Loucy (cell line): ENCODE measurements around the gene ZBTB34.

ENCODE experiments used
- H2AFZ ChIP-seq: fragments of 200-600 bp; sonication (generic); 2 replicates; pipeline ENCODE4 v1.6.0; 2016; ENCODE audit warnings: antibody characterized with exemption, mild to moderate bottlenecking, low read length, moderate library complexity
- H3F3A ChIP-seq: fragments of 200-600 bp; 2 replicates; pipeline ENCODE4 v1.6.0; 2016; ENCODE audit warnings: antibody characterized with exemption, low read depth, mild to moderate bottlenecking
- H3K27me3 ChIP-seq: fragments of 200-600 bp; sonication (generic); 2 replicates; pipeline ENCODE4 v1.6.1; 2014; ENCODE audit warnings: low read length, mild to moderate bottlenecking; ENCODE audit not compliant: insufficient read depth, poor library complexity, severe bottlenecking
- H3K36me3 ChIP-seq: fragments of 200-600 bp; sonication (generic); 2 replicates; pipeline ENCODE4 v1.6.1; 2016; ENCODE audit warnings: low read length; ENCODE audit not compliant: insufficient read depth
- H3K4me1 ChIP-seq: fragments of 200-600 bp; sonication (generic); 2 replicates; pipeline ENCODE4 v1.5.1; 2014; ENCODE audit warnings: low read length, mild to moderate bottlenecking; ENCODE audit not compliant: insufficient read depth, poor library complexity, severe bottlenecking
- H3K4me2 ChIP-seq: fragments of 200-600 bp; sonication (generic); 2 replicates; pipeline ENCODE4 v1.6.0; 2014; ENCODE audit warnings: antibody characterized with exemption, low read length, low read depth, mild to moderate bottlenecking; ENCODE audit not compliant: poor library complexity, severe bottlenecking
- H3K4me3 ChIP-seq: fragments of 200-600 bp; sonication (generic); 2 replicates; pipeline ENCODE4 v1.5.1; 2014; ENCODE audit warnings: low read length, mild to moderate bottlenecking, mixed read lengths; ENCODE audit not compliant: poor library complexity, severe bottlenecking
- H3K79me2 ChIP-seq: fragments of 200-600 bp; sonication (generic); 2 replicates; pipeline ENCODE4 v1.6.1; 2014; ENCODE audit warnings: low read length; ENCODE audit not compliant: insufficient read depth
- H3K9ac ChIP-seq: fragments of 200-600 bp; sonication (generic); 2 replicates; pipeline ENCODE4 v1.6.0; 2014; ENCODE audit warnings: mild to moderate bottlenecking, low read depth, low read length, moderate library complexity; ENCODE audit not compliant: poor library complexity, severe bottlenecking
- H3K9me2 ChIP-seq: fragments of 200-600 bp; sonication (generic); replicated peaks from 2 replicates; pipeline ENCODE4 v1.6.1; 2016; ENCODE audit warnings: low read depth, low read length, mixed read lengths
- H3K9me3 ChIP-seq: fragments of 200-600 bp; sonication (generic); 2 replicates; pipeline ENCODE4 v1.6.1; 2014; ENCODE audit warnings: mild to moderate bottlenecking, antibody characterized with exemption, low read length, low read depth; ENCODE audit not compliant: insufficient read depth
- H4K20me1 ChIP-seq: fragments of 200-600 bp; sonication (generic); 2 replicates; pipeline ENCODE4 v1.6.0; 2014; ENCODE audit warnings: antibody characterized with exemption, low read length, mild to moderate bottlenecking; ENCODE audit not compliant: insufficient read depth, poor library complexity, severe bottlenecking
- EZH2phosphoT487 ChIP-seq: fragments of 200-600 bp; IDR thresholded peaks from 2 replicates; pipeline ENCODE4 v1.6.1; 2018; ENCODE audit warnings: antibody characterized with exemption, mild to moderate bottlenecking, moderate library complexity, borderline replicate concordance
- TF ChIP-seq, protein P1 (sequence below): fragments of 200-600 bp; sonication (generic); conservative IDR thresholded peaks from 2 replicates; pipeline ENCODE4 v1.5.1; 2014; ENCODE audit warnings: mild to moderate bottlenecking, antibody characterized with exemption, low read length

The ZBTB34 gene

DNA sequence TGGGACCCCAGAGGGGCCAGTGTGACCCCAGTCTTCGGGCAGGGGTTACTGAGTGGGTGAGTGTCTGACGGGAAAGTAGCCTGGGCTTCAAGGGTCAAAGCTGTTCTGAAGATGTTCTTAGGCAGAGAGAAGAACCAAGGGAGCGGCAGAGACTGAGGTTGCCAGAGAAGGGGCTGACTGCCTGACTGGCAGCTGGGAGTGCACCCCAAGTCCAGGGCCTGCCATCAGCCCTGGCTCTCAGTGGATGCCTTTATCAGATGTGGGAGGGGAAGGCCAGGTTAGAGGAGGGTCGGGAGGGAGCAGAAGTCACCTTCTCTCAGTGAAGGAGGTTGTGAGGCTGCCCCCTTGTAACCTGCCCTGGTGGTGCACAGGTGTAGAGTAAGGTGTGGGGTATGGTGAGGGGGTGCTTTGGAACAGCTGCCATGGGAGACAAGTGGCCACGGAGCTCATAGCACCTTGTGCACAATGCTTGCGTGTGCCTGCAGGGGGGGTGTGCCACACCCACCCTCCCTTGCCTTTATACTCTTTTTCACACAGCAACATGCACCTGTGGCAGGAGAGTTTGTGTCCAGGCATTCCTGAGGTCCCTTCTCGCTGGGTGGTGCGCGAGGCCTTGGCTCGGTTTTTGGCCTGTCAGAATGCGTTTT, 73.0 kb downstream of the ZBTB34 start:
- Histone ChIP-seq H3F3A (no peaks in the 10 kb centered on the region), H3K9me2 (no peaks in the 10 kb centered on the region), H3K9me3 (no peaks in the 10 kb centered on the region), H3K9ac (no peak overlapping the region), H4K20me1 (no peaks in the 10 kb centered on the region), H3K4me1 (no peaks in the 10 kb centered on the region), H3K79me2 (no peaks in the 10 kb centered on the region), H3K4me2 (no peak overlapping the region), H3K27me3 (no peaks in the 10 kb centered on the region), H3K36me3 (no peaks in the 10 kb centered on the region), H3K4me3 (no peak overlapping the region), H2AFZ (no peak overlapping the region)
- TF ChIP-seq EZH2phosphoT487 = no peak
- TF ChIP-seq, protein P1, sequence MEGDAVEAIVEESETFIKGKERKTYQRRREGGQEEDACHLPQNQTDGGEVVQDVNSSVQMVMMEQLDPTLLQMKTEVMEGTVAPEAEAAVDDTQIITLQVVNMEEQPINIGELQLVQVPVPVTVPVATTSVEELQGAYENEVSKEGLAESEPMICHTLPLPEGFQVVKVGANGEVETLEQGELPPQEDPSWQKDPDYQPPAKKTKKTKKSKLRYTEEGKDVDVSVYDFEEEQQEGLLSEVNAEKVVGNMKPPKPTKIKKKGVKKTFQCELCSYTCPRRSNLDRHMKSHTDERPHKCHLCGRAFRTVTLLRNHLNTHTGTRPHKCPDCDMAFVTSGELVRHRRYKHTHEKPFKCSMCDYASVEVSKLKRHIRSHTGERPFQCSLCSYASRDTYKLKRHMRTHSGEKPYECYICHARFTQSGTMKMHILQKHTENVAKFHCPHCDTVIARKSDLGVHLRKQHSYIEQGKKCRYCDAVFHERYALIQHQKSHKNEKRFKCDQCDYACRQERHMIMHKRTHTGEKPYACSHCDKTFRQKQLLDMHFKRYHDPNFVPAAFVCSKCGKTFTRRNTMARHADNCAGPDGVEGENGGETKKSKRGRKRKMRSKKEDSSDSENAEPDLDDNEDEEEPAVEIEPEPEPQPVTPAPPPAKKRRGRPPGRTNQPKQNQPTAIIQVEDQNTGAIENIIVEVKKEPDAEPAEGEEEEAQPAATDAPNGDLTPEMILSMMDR = no peak; the same call in 1 of the 2 replicates

DNA sequence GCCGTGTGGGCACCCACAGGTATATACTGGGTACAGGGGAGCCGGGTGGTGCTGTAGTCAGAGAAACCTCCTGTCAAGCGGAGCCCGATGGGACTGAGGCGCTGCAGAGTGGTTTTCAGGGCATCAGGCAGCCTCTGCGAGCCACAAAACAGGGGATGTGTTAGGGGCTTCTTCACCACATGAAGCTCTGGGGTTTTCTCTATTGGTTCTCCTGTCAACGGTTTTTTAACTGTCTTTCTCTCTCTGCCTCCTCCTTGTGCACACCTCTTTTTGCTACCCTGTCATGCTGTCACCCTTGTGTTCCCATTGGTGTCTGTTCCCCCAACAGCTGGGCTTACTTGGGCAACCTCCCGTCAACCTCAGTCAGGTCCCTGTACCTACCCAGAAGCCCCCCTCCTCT, 74.0 kb downstream of the ZBTB34 start:
- Histone ChIP-seq H3K79me2 (no peaks in the 10 kb centered on the region), H2AFZ (no peak overlapping the region), H3K9me3 (no peaks in the 10 kb centered on the region), H3K9ac (no peak overlapping the region), H3K36me3 (no peaks in the 10 kb centered on the region), H3K9me2 (no peaks in the 10 kb centered on the region), H3K4me3 (no peak overlapping the region), H4K20me1 (no peaks in the 10 kb centered on the region), H3K4me2 (no peak overlapping the region), H3K4me1 (no peaks in the 10 kb centered on the region), H3F3A (no peaks in the 10 kb centered on the region), H3K27me3 (no peaks in the 10 kb centered on the region)
- no peak for TF ChIP-seq EZH2phosphoT487
- TF ChIP-seq, protein P1 = no peak
